Fibroblast of lung (primary cell): ENCODE measurements around the gene DNTT.

ENCODE experiments used
- EZH2 ChIP-seq: IDR thresholded peaks from 2 replicates; pipeline ENCODE4 v1.5.1; 2012; ENCODE audit warnings: low read length, control low read depth, mild to moderate bottlenecking; ENCODE audit errors: missing control alignments
- TF ChIP-seq, protein P1 (sequence below), 2 donors: IDR thresholded peaks in 1 of 2; conservative IDR thresholded peaks in 1 of 2; 1 replicate in 1 of 2; 2 replicates in 1 of 2; pipeline ENCODE4 v1.5.1; 2011 to 2012; ENCODE audit warnings: low read length in 2 of 2, control low read depth in 1 of 2, inconsistent platforms in 1 of 2, low read depth in 1 of 2, mild to moderate bottlenecking in 1 of 2

DNA sequence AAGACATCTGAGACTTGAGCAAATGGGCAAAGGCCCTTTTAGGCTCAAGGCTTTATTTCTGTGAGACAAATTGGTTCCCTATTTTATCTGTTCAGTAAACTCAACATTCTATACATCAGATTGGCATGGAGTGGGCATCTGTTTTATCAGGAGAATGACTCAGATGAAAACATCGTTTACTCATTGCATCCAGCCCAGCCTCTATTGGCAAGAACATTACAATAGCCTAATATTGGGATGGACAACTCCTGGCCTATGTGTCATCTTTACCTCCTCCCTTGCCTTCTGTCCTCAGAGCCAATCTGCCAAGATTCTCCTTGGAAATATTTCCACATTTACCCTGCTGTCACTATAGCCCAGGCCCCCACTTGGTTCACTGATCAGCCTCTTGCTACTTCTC is 27.4 kb upstream of the DNTT start:
- TF ChIP-seq, protein P1, sequence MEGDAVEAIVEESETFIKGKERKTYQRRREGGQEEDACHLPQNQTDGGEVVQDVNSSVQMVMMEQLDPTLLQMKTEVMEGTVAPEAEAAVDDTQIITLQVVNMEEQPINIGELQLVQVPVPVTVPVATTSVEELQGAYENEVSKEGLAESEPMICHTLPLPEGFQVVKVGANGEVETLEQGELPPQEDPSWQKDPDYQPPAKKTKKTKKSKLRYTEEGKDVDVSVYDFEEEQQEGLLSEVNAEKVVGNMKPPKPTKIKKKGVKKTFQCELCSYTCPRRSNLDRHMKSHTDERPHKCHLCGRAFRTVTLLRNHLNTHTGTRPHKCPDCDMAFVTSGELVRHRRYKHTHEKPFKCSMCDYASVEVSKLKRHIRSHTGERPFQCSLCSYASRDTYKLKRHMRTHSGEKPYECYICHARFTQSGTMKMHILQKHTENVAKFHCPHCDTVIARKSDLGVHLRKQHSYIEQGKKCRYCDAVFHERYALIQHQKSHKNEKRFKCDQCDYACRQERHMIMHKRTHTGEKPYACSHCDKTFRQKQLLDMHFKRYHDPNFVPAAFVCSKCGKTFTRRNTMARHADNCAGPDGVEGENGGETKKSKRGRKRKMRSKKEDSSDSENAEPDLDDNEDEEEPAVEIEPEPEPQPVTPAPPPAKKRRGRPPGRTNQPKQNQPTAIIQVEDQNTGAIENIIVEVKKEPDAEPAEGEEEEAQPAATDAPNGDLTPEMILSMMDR (conservative IDR thresholded peaks at IDR 0.05 in 1 of 2, IDR thresholded peaks at IDR 0.05 in 1 of 2; ENCODE audit: low read depth in 1 of 2, low read length in 2 of 2), result no peak
- TF ChIP-seq EZH2, result no peak
